HG03354 (cell line): Measurements from ENCODE around the gene ATP5MC3.
"Not testable (repeated sequence)": the region's sequence is repeated elsewhere in the genome, so short reads cannot be mapped to it uniquely, and the experiment has no call there.

Source experiments
- ATAC-seq: cut with Tn5 transposase; IDR thresholded peaks from one replicate; pipeline ENCODE4 v1.9.1; 2021; ENCODE audit warnings: mild to moderate bottlenecking; ENCODE audit not compliant: unreplicated experiment, poor library complexity, severe bottlenecking

The ATP5MC3 gene

GRCh38 chr2:175181104-175181876 lies at the start of gene ATP5MC3:
Gene ATP5MC3, minus strand, starts transcription at chr2:175181710. Its CDS starts 317 bp downstream, at chr2:175181393.
- ATAC-seq = peak; percentile 92

DNA sequence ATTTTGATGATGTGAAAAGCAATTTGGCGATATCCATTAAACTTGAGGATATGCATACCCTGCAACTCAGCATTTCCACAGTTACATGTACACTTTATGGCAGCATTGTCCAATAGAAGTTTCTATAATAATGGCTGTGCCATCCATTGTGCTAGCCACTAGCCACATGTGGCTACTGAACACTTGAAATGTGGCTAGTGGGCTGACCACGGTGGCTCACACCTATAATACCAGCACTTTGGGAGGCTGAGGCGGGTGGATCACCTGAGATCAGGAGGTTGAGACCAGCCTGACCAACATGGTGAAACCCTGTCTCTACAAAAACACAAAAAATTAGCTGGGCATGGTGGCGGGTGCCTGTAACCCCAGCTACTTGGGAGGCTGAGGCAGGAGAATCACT lies 47.1 kb upstream of the ATP5MC3 start:
- ATAC-seq = not testable (repeated sequence)

GRCh38 chr2:175228179-175228578 lies 46.7 kb upstream of the ATP5MC3 start:
- no peak for ATAC-seq

DNA sequence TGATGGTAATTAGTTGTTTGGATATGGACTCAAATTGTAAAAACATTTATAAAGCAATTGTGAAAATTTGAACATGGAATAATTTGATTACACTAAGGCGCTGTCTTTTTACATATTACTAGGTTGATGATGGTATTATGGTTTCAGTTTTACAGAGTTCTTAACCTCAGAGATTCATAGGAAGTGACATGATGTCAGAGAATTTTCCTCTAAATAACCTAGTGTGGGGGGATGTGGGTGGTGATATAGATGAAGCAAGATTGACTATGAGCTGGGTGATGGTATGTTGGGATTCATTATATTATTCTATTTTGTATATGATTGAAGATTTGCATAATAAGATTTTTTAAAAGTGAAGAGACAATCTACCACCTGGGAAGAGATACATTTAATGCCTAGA lies 45.9 kb upstream of the ATP5MC3 start:
- no peak for ATAC-seq

- ATAC-seq = no peak
Measured at GRCh38 chr2:175220075-175220474, 38.6 kb upstream of the ATP5MC3 start.

- ATAC-seq = no peak
Measured at GRCh38 chr2:175218551-175218950, 37.0 kb upstream of the ATP5MC3 start.

- no peak for ATAC-seq
Measured at GRCh38 chr2:175207741-175208438, 26.4 kb upstream of the ATP5MC3 start.

DNA sequence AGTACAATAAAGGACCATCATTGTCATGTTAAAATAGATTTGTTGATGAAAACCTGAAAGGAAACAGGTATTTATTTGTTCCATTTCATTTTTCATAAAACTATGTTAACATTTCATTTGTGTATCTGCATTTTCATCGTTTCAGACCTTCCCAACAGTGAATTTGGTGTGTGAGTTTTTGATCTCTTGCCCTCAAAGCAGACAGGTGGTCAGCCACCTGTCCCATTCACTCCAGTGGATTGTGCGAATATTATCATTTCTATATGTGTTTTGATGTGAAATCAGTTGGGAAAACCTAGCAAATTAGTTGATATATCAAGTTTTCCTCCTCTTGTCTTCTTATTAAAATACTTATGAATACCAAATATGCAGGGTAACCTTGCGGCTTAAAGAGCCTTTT lies 25.4 kb upstream of the ATP5MC3 start:
- no peak for ATAC-seq

DNA sequence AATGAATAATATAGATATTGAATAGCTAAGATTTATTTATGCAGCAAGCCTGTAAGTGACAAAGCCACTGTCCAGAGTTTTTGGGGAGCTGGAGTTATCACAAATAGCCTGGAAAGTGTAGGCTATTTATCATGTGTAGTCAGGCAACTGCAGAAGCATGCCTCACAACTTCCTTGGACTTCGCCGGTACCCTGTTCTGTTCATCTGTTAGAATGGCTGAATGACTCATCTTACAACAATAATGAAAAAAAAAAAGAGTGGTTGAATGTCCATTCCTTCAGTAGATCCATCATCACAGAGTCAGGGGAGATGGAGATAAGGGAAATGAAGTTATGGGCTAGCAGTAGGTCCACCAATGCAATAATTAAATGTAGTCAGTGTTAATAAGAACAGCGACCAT lies 24.0 kb upstream of the ATP5MC3 start:
- ATAC-seq = no peak

DNA sequence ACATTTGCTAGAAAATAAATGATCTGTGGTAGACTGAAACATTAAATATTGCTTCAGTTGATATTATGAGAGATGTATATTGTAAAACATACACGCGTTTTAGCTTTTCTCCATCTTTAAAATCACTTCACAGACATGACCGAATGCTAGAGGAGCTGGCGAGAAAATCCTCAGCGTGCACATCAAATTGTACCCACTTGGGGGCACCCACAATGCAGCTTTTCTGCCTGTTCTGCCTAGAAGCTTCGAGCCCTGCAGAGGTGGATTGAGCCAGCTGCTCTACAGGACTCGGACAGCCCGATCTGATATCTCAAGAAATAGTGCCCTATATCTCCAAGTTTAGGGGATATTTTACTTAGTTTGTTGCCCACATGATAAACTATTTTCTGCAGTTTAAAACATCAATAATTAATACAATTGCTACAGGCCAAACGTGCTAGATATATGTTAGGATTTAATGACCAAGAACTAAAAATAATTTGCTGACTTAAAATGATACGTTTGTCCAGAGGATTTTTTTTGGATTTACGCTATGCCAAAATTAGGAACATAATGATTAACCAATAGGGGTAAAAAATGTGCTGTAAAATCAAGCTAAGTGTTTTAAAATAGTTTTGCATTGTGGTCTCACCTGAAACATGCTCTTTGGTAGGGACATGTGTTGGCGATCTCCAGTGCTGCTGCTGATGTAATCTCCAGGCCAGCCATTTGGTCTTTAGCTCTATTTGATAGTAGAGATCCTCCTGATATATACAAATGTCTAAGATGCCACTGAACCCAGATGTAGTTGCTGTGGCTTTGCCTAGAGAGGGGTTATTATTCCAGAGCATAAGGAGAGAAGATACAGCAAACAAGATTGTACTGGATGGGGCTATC lies 22.3 kb upstream of the ATP5MC3 start:
- peak; percentile 87 for ATAC-seq

DNA sequence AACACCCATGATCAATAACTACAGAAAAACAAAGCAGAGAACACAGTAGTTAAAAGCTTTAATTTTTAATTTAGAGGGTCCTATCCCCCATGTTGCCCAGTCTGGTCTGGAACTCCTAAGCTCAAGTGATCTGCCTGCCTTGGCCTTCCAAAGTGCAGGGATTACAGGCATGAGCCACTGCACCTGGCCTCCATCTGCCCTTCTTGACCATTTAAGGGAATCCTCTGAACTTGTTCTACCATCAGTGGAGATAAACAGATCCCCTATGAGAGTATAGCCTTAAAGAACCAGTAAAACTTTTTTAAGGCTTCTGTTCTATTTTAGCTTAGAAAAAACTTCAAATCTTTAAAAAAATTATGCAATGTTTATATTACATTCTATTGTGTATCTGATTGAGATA lies 13.5 kb upstream of the ATP5MC3 start:
- no peak for ATAC-seq

DNA sequence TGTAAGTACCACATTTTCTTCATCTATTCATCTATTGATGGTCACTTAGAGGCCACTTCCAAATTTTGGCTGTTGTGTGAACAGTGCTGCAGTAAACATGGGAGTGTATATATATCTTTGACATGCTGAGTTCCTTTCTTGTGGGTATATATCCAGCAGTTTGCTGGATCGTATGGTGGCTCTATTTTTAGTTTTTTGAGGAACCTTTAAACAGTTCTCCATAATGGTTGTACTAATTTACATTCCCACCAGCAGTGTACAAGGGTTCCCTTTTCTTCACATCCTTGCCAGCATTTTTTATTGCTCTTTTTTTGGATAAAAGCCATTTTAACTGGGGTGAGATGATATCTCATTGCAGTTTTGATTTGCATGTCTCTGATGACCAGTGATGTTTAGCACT lies 7.3 kb upstream of the ATP5MC3 start:
- ATAC-seq = no peak

GRCh38 chr2:175187378-175187777 lies 5.9 kb upstream of the ATP5MC3 start:
- no peak for ATAC-seq

GRCh38 chr2:175183674-175184073 lies 2.2 kb upstream of the ATP5MC3 start:
- no peak for ATAC-seq

GRCh38 chr2:175181877-175182308 lies 383 bp upstream of the ATP5MC3 start:
- ATAC-seq = no peak

GRCh38 chr2:175180701-175181103 lies 808 bp downstream of the ATP5MC3 start:
- ATAC-seq = peak; percentile 59

DNA sequence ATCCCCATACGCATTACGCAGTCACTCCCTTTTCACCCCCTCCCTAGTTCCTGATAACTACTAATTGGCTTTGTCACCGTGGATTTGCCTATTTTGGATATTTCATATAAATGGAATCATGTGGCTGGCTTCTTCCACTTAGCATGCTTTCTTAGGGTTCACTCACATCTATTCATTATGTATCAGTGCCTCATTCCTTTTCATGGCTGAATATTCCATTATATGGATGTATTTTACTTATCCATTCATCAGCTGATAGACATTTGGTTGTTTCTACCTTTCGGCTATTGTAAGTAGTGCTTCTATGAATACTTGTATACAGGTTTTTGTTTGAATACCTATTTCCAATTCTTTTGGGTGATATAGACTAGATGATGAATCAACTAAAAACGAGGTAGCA lies 4.9 kb downstream of the ATP5MC3 start:
- ATAC-seq = no peak

DNA sequence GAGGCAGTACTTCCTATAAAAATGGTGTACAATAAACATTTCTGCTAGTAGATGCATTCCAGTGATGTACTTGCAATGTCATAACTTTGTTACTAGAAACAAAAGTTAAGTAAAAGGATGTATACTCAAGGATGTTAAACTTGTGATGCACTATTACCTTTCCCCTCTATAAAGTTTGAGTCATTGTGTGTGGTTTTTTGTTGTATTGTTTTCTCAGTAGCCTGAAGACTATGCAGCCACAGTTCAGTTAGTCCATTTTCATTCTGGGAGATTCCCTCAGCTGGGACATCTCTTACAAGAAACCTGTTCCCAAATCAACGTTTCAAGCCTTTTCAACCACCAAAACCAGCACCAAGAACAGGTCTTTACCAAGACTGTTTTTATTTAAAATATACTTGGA lies 5.6 kb downstream of the ATP5MC3 start:
- no peak for ATAC-seq

DNA sequence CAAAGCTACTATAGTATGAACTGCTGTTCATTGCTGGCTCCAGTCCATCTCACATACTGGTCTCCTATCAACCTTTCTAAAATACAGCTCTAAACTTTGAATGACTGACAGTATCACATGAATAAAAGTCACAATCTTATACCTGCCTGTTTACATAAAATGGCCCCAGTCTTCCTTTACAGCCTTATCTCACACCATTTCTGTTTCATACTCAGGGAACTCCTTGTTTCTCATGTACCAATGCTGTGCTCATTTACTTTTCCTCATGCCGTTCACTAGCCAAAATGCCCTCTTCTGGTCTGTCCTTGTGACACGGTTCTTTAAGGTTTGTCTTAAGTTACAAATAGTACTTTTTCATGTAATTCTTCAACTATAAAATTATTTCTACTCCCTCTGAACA lies 6.2 kb downstream of the ATP5MC3 start:
- ATAC-seq = no peak

DNA sequence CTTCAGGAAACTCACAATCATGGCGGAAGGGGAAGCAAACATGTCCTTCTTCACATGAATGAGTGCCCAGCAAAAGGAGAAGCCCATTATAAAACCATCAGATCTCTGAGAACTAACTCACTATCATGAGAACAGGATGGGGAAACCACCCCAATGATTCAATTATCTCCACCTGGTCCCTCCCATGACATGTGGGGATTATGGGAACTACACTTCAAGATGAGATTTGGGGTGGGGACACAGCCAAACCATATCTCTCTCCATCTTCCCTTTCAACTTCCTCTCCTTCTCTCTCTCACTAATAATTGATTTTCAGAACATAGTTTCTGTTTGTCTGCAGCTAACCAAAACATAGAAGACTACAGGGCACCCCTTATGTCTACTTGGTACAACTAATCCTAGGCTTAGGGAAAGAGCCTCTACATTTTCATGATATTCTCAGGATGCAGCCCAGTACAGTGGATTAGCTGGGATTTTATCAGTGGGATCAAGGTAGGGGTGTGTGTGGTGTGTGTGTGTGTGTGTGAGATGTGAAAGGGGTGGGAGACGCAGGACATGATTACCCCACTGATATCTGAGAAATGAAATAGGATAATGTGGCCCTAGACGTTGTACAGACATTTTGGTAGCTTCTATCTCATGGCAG lies 10.7 kb downstream of the ATP5MC3 start:
- no peak for ATAC-seq
